K562 (cell line): ENCODE results near the gene CDC20B. TPM values are rescaled to one million over a fixed set of nuclear protein-coding genes. Genes with fewer than 3 reads are reported as not detected.

Source experiments
- CREB5 ChIP-seq: fragments of 250-450 bp; sonication (Bioruptor Pico); IDR thresholded peaks from 2 replicates; pipeline ENCODE4 v1.5.0; 2020; ENCODE audit warnings: mild to moderate bottlenecking
- ESRRA ChIP-seq: fragments of 450-650 bp; IDR thresholded peaks from 2 replicates; pipeline ENCODE4 v1.6.1; 2014; ENCODE audit warnings: low read depth, mild to moderate bottlenecking, moderate library complexity, borderline replicate concordance
- EZH2 ChIP-seq: IDR thresholded peaks from 2 replicates; pipeline ENCODE4 v1.6.1; 2012; ENCODE audit warnings: low read depth, mild to moderate bottlenecking, inconsistent platforms, low read length, borderline replicate concordance
- HDGF ChIP-seq: fragments of 450-650 bp; IDR thresholded peaks from 2 replicates; pipeline ENCODE4 v1.6.1; 2016
- KAT8 ChIP-seq: fragments of 450-650 bp; IDR thresholded peaks from 2 replicates; pipeline ENCODE4 v1.6.1; 2016; ENCODE audit warnings: low read depth, mild to moderate bottlenecking
- MIER1 ChIP-seq: fragments of 450-650 bp; IDR thresholded peaks from 2 replicates; pipeline ENCODE4 v1.6.1; 2016; ENCODE audit warnings: antibody characterized with exemption, mild to moderate bottlenecking, low read depth
- ZNF407 ChIP-seq: fragments of 450-650 bp; IDR thresholded peaks from 2 replicates; pipeline ENCODE4 v1.6.1; 2016; ENCODE audit warnings: low read depth
- polyA plus RNA-seq, 8 experiments: library from polyadenylated mRNA; depleted of rRNA in 4 of 8; stranded (reverse) in 5 of 8; unstranded in 3 of 8; fragments of >200 nt; fragmentation: Nextera tagmentation in 2 of 8; fragmentation: Illumina TruSeq in 1 of 8; extraction: Ambion mirVana in 2 of 8; extraction: Trizol in 1 of 8; gene quantifications; 2 replicates each; pipeline versions ENCODE4 v1.2.1 to v1.2.3, GENCODE V29; 2011 to 2014; ENCODE audit warnings: inconsistent platforms in 1 of 8, missing spikeins in 1 of 8
- total RNA-seq, 7 experiments: library from RNA; depleted of rRNA in 6 of 7; stranded (reverse); fragments of >200 nt in 6 of 7; fragmentation: Illumina TruSeq in 2 of 7; extraction: Trizol in 2 of 7; gene quantifications; 2 replicates each; pipeline versions ENCODE4 v1.2.1 to v1.2.3, GENCODE V29; 2011 to 2021; ENCODE audit warnings: low replicate concordance in 1 of 7
- TF ChIP-seq, protein P1 (sequence below): fragments of 200-800 bp; sonication (Bioruptor generic); IDR thresholded peaks from 2 replicates; pipeline ENCODE4 v1.6.1; 2016; ENCODE audit warnings: missing genetic modification characterization, missing compliant biosample characterization
- TF ChIP-seq, protein P2 (sequence below): sonication (generic); formaldehyde crosslinking; IDR thresholded peaks from 2 replicates; pipeline ENCODE4 v1.8.1; 2023; ENCODE audit warnings: mild to moderate bottlenecking, missing genetic modification reagents

Gene CDC20B
- total and polyA plus RNA-seq, 9 of the 15 experiments (the other 6 are each of a cell fraction or from before 2014, with no cell fraction given): 0.04 TPM; not detected in 8

GRCh38 chr5:55172937-55173686 lies at the start of gene CDC20B (continued):
- no peak for TF ChIP-seq ZNF407
- no peak for TF ChIP-seq CREB5 (CRISPR knock-in tag)
- TF ChIP-seq HDGF: no peak
- TF ChIP-seq ESRRA: no peak
- TF ChIP-seq KAT8: no peak
- TF ChIP-seq, protein P1, sequence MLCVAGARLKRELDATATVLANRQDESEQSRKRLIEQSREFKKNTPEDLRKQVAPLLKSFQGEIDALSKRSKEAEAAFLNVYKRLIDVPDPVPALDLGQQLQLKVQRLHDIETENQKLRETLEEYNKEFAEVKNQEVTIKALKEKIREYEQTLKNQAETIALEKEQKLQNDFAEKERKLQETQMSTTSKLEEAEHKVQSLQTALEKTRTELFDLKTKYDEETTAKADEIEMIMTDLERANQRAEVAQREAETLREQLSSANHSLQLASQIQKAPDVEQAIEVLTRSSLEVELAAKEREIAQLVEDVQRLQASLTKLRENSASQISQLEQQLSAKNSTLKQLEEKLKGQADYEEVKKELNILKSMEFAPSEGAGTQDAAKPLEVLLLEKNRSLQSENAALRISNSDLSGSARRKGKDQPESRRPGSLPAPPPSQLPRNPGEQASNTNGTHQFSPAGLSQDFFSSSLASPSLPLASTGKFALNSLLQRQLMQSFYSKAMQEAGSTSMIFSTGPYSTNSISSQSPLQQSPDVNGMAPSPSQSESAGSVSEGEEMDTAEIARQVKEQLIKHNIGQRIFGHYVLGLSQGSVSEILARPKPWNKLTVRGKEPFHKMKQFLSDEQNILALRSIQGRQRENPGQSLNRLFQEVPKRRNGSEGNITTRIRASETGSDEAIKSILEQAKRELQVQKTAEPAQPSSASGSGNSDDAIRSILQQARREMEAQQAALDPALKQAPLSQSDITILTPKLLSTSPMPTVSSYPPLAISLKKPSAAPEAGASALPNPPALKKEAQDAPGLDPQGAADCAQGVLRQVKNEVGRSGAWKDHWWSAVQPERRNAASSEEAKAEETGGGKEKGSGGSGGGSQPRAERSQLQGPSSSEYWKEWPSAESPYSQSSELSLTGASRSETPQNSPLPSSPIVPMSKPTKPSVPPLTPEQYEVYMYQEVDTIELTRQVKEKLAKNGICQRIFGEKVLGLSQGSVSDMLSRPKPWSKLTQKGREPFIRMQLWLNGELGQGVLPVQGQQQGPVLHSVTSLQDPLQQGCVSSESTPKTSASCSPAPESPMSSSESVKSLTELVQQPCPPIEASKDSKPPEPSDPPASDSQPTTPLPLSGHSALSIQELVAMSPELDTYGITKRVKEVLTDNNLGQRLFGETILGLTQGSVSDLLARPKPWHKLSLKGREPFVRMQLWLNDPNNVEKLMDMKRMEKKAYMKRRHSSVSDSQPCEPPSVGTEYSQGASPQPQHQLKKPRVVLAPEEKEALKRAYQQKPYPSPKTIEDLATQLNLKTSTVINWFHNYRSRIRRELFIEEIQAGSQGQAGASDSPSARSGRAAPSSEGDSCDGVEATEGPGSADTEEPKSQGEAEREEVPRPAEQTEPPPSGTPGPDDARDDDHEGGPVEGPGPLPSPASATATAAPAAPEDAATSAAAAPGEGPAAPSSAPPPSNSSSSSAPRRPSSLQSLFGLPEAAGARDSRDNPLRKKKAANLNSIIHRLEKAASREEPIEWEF: no peak
- no peak for TF ChIP-seq MIER1
- no peak for TF ChIP-seq EZH2
- TF ChIP-seq, protein P2, sequence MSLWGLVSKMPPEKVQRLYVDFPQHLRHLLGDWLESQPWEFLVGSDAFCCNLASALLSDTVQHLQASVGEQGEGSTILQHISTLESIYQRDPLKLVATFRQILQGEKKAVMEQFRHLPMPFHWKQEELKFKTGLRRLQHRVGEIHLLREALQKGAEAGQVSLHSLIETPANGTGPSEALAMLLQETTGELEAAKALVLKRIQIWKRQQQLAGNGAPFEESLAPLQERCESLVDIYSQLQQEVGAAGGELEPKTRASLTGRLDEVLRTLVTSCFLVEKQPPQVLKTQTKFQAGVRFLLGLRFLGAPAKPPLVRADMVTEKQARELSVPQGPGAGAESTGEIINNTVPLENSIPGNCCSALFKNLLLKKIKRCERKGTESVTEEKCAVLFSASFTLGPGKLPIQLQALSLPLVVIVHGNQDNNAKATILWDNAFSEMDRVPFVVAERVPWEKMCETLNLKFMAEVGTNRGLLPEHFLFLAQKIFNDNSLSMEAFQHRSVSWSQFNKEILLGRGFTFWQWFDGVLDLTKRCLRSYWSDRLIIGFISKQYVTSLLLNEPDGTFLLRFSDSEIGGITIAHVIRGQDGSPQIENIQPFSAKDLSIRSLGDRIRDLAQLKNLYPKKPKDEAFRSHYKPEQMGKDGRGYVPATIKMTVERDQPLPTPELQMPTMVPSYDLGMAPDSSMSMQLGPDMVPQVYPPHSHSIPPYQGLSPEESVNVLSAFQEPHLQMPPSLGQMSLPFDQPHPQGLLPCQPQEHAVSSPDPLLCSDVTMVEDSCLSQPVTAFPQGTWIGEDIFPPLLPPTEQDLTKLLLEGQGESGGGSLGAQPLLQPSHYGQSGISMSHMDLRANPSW: no peak
